Glutamatergic neuron (in vitro differentiated cells): ENCODE data around the gene C1QL1. TPM values are rescaled to one million over a fixed set of nuclear protein-coding genes. Genes with fewer than 3 reads are reported as not detected.

ENCODE experiments used
- DNase-seq: peaks from one replicate; pipeline ENCODE4 v3.0.0; 2022
- H3K27ac Mint-ChIP-seq: one replicate; pipeline ENCODE4 v1.8.0; 2020; ENCODE audit warnings: mild to moderate bottlenecking, mixed read lengths, inconsistent platforms; ENCODE audit not compliant: unreplicated experiment
- H3K27me3 Mint-ChIP-seq: one replicate; pipeline ENCODE4 v1.8.0; 2020; ENCODE audit warnings: mild to moderate bottlenecking, moderate library complexity, mixed read lengths, inconsistent platforms; ENCODE audit not compliant: unreplicated experiment
- H3K36me3 Mint-ChIP-seq: one replicate; pipeline ENCODE4 v1.8.0; 2020; ENCODE audit warnings: mild to moderate bottlenecking, mixed read lengths, inconsistent platforms; ENCODE audit not compliant: unreplicated experiment
- H3K4me1 Mint-ChIP-seq: one replicate; pipeline ENCODE4 v1.8.0; 2020; ENCODE audit warnings: mild to moderate bottlenecking, low read depth, mixed read lengths, inconsistent platforms; ENCODE audit not compliant: unreplicated experiment
- H3K4me3 Mint-ChIP-seq: one replicate; pipeline ENCODE4 v1.8.0; 2020; ENCODE audit warnings: mild to moderate bottlenecking, mixed read lengths, inconsistent platforms; ENCODE audit not compliant: unreplicated experiment
- H3K9me3 Mint-ChIP-seq: one replicate; pipeline ENCODE4 v1.8.0; 2020; ENCODE audit warnings: mild to moderate bottlenecking, moderate library complexity, mixed read lengths, inconsistent platforms; ENCODE audit not compliant: unreplicated experiment
- total RNA-seq: library from RNA; stranded (reverse); fragmentation: NEBNext Ultra II Directional; extraction: Animal tissue kit (Norgen Biotek cat#: 25700); gene quantifications from one replicate; pipeline ENCODE4 v1.2.1, GENCODE V29; 2021; ENCODE audit not compliant: unreplicated experiment
- TF ChIP-seq, protein P1 (sequence below): fragments of 200-600 bp; sonication (generic); IDR thresholded peaks from one replicate; pipeline ENCODE4 v1.5.0; 2021; ENCODE audit not compliant: partially characterized antibody, unreplicated experiment

The C1QL1 gene
- total RNA-seq, 1 donor from 2014 or later = 14.6 TPM

DNA sequence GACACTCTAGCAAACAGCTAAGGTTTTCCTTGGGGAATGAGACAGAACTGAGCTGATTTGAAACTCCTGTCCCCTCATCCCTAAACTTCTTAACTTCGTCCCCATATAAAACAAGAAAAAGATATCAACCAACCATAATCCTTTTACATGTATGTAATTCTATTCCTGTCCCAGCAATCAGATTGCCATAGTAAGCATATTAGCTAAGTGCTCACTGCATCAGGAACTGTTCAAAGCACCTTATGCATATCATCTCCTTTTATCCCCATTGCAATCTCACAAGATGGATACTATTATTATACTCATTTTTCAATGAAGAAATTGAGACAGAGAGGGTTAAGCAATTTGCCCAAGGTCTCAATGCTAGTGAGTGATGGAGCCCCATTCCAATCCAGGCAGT lies 27.3 kb downstream of the C1QL1 start:
- Mint-ChIP-seq H3K4me3 (no peak overlapping the region), H3K27ac (no peak overlapping the region), H3K9me3 (no peaks in the 10 kb centered on the region), H3K27me3 (no peaks in the 10 kb centered on the region), H3K4me1 (no peaks in the 10 kb centered on the region), H3K36me3 (no peaks in the 10 kb centered on the region)
- DNase-seq = no peak
- TF ChIP-seq, protein P1, sequence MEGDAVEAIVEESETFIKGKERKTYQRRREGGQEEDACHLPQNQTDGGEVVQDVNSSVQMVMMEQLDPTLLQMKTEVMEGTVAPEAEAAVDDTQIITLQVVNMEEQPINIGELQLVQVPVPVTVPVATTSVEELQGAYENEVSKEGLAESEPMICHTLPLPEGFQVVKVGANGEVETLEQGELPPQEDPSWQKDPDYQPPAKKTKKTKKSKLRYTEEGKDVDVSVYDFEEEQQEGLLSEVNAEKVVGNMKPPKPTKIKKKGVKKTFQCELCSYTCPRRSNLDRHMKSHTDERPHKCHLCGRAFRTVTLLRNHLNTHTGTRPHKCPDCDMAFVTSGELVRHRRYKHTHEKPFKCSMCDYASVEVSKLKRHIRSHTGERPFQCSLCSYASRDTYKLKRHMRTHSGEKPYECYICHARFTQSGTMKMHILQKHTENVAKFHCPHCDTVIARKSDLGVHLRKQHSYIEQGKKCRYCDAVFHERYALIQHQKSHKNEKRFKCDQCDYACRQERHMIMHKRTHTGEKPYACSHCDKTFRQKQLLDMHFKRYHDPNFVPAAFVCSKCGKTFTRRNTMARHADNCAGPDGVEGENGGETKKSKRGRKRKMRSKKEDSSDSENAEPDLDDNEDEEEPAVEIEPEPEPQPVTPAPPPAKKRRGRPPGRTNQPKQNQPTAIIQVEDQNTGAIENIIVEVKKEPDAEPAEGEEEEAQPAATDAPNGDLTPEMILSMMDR = no peak

DNA sequence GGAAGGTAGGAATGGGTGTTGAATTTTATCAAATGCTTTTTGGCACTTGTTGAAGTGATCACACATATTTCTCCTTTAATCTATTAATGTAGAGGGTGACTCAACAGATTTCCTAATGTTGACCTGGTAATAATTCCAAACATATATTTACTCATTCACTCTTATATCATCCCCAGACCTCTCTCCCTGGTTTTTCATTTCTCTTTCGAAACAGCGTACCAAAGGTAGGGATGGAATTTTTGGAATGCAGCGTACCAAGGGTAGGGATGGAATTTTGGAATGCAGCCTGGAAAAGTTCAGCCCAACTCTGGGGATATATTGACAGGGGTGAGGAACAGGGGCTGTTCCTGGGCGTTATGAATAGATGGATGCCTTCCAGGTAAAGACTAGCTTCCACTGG lies 27.8 kb downstream of the C1QL1 start:
- Mint-ChIP-seq H3K27me3 (no peaks in the 10 kb centered on the region), H3K4me1 (no peaks in the 10 kb centered on the region), H3K4me3 (no peak overlapping the region), H3K27ac (no peak overlapping the region), H3K9me3 (no peaks in the 10 kb centered on the region), H3K36me3 (no peaks in the 10 kb centered on the region)
- TF ChIP-seq, protein P1 = no peak
- DNase-seq = no peak

DNA sequence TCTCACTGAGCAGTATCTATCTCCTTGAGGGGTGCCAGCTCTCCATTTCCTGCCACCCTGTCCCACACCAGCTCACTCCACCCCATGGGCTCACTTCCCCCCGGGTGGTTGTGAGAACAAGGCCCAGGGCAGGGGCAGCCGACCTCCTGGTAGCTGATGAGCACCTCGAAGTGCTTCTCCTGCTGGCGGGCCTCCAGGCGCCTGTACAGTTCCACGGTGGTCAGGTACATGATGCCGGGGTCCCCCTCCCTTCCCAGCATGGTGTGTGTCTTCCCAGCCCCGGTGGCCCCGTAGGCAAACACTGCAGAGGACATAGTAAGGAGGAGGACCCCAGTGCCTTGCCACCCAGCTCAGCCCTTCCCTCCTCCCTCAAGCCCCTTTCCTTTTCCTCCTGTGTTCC lies 33.0 kb downstream of the C1QL1 start:
- Mint-ChIP-seq H3K4me1 (no peaks in the 10 kb centered on the region), H3K36me3 (no peaks in the 10 kb centered on the region), H3K27me3 (peaks cover 4% of the 10 kb centered on the region), H3K9me3 (peaks cover 1% of the 10 kb centered on the region), H3K4me3 (no peak overlapping the region), H3K27ac (no peak overlapping the region)
- TF ChIP-seq, protein P1 = no peak
- DNase-seq = no peak

DNA sequence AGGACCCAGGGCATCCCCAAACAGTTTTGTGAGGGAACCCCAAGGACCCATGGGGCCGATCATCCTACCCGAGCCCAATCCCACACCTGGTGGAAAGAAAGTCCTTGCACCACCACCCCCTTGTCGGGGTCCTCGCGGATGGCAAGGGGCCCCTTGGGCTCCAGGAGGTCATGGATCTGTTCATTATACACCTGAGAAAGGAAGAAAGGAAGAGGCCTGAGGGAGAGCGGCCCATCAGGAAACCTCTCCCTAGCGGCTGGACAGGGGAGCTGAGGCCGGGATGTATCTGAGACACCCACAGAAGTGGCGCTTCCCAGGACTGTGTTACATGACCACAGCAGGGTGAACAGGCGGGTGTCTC lies 33.4 kb downstream of the C1QL1 start:
- H3K4me1 Mint-ChIP-seq = no peaks in the 10 kb centered on the region
- peaks cover 4% of the 10 kb centered on the region for H3K27me3 Mint-ChIP-seq
- peaks cover 1% of the 10 kb centered on the region for H3K9me3 Mint-ChIP-seq
- no peak for DNase-seq
- H3K36me3 Mint-ChIP-seq = no peaks in the 10 kb centered on the region
- H3K4me3 Mint-ChIP-seq = no peak overlapping the region
- TF ChIP-seq, protein P1 = no peak
- no peak overlapping the region for H3K27ac Mint-ChIP-seq

DNA sequence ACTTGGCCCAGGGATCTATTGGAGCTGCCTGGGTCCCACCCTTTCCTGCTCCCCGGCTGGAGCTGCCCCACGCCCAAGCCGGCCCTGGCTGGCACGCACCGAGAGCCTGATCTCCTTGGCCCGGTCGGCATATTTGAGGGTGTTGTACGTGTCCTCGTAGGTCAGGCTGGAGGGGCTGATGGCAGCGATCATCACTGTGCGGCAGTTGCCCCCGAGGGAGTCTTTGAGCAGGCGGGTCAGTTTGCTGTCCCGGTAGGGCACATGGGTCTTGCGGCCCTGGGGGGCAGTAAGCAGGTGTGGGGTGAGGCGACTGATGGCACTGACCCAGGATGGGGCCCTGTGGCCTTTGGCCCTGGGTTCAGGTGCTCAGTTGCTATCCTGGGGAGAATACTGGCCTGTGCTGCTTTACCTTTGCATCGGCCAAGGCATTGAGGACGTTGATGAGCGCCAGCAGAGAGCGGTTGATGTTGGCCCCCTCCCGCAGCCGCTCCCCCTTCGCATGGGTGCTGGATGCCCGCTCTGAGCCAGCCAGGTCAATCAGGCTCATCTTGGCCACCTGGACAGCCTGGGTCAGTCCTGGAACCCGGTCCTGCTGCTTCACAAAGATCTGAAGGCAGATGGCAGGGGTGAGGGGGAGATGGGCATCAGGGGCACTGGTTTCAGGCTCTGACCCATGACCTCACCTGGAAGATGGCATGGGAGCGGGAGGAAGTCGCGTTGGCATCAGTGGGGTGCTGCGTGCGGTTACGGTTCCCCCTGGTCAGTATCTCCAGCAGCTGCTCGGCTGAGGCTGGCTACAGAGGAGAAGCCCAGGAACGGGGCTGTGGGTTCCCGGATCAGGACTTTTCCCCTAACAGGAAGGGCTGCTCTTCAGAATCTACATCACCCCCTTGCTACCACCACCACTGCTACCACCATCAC lies 34.0 kb downstream of the C1QL1 start:
- no peak for DNase-seq
- no peaks in the 10 kb centered on the region for H3K4me1 Mint-ChIP-seq
- no peak overlapping the region for H3K27ac Mint-ChIP-seq
- no peak overlapping the region for H3K4me3 Mint-ChIP-seq
- no peaks in the 10 kb centered on the region for H3K36me3 Mint-ChIP-seq
- peaks cover 4% of the 10 kb centered on the region for H3K27me3 Mint-ChIP-seq
- peaks cover 1% of the 10 kb centered on the region for H3K9me3 Mint-ChIP-seq
- TF ChIP-seq, protein P1 = no peak
